ENCODE data around the gene RGL3.
"Not testable (repeated sequence)": the region's sequence is repeated elsewhere in the genome, so short reads cannot be mapped to it uniquely, and the experiment has no call there.

The RGL3 gene, protein sequence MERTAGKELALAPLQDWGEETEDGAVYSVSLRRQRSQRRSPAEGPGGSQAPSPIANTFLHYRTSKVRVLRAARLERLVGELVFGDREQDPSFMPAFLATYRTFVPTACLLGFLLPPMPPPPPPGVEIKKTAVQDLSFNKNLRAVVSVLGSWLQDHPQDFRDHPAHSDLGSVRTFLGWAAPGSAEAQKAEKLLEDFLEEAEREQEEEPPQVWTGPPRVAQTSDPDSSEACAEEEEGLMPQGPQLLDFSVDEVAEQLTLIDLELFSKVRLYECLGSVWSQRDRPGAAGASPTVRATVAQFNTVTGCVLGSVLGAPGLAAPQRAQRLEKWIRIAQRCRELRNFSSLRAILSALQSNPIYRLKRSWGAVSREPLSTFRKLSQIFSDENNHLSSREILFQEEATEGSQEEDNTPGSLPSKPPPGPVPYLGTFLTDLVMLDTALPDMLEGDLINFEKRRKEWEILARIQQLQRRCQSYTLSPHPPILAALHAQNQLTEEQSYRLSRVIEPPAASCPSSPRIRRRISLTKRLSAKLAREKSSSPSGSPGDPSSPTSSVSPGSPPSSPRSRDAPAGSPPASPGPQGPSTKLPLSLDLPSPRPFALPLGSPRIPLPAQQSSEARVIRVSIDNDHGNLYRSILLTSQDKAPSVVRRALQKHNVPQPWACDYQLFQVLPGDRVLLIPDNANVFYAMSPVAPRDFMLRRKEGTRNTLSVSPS
- total RNA-seq: 0 to 0.44 (median 0.09) reads per million in 4 experiments

- no peak for DNase-seq
Observed at GRCh38 chr19:11418549-11419506, at the start of gene RGL3. RGL3 (minus strand) TSS chr19:11419314; CDS start chr19:11419278, 36 bp downstream.

DNA sequence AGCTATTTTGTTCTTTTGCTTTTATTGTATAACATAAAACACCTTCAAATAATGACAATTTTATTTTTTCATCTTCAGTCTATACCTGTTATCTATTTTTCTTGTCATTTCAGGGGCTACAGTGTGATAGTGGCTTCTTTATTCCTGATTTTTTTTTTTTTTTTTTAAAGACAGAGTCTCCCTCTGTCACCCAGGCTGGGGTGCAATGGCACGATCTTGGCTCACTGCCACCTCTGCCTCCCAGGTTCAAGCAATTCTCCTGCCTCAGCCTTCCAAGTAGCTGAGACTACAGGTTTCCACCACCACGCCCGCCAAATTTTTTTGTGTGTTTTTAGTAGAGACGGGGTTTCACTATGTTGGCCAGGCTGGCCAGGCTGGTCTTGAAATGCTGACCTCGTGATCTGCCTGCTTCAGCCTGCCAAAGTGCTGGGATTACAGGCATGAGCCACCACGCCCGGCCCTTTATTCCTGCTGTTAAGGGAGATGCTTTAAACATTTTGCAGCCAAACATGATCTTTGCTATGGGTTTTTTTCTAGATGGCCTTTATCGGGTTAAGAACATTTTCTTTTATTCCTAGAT, 49.2 kb upstream of the RGL3 start:
- DNase-seq: not testable (repeated sequence)

DNA sequence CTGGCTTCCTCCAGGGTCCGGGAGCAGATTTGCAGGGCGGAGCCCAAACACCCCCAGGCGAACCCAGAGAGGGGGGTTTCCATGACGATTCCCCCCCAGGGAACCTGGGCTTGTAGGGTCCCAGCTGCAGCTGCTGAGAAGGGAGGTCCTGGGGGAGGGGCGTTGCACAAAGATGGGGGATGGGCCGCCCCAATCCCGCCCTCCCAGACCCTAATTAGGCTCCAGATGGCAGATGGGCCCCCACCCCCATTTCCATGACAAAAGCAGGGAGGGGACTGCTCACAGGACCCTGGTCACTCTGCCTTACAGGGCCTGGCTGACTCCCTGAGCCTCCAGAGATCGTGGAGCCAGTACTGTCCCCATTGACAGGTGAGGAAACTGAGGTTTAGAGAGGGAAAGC, 46.5 kb upstream of the RGL3 start:
- DNase-seq: no peak

- no peak for DNase-seq
Observed at GRCh38 chr19:11464333-11465265, 45.5 kb upstream of the RGL3 start.

GRCh38 chr19:11463391-11463790, 44.3 kb upstream of the RGL3 start:
- no peak for DNase-seq

- no peak for DNase-seq
Observed at GRCh38 chr19:11461453-11461852, 42.3 kb upstream of the RGL3 start.

DNA sequence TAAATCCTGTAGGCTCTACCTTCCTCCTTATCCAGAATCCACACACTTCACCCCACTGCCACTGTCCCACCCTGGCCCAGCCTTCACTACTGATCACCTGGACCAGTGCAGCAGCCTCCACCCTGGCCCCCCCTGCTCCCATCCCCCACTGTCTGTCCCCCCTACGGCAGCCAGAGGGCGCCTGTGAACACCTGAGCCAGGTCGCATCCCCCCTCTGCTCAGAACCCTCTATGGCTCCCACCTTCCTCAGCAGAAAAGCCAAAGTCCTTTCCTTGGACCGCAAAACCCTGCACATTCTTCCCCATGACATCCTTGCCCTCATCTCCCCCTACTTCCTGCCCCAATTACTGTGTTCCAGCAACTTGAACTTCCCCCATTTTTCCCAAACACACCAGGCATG, 41.1 kb upstream of the RGL3 start:
- DNase-seq: no peak

GRCh38 chr19:11458912-11459311, 39.8 kb upstream of the RGL3 start:
- not testable (repeated sequence) for DNase-seq

DNA sequence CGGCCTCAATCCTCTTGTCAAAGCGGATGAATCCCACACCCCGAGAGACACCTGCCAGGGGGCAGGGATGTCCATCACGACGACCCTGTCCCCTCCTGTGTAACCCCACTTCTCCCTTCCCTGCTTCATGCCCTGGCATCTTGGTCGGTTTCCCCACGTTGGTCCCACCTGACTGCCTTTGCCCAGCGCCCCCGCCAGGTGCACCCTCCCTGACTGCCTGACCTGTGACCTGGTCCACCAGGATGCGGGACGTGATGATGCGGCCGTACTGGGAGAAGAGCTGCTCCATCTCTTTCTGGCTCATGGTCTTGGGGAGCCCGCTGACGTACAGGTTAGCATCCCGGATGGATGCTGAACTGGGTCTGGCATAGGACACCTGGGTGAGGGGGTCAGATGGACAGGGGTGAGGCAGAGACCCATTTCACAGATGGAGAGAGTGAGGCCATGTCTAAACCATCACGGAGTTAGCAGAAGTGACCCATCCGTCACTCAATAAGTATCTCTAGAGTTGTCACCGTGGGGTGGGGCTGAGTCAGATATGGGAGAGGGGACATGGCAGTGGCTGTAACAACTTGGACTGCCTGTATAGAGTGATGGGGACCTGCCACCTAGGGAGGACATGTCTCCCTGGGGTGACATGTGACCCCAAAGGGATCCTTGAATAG, 39.3 kb upstream of the RGL3 start:
- no peak for DNase-seq

DNA sequence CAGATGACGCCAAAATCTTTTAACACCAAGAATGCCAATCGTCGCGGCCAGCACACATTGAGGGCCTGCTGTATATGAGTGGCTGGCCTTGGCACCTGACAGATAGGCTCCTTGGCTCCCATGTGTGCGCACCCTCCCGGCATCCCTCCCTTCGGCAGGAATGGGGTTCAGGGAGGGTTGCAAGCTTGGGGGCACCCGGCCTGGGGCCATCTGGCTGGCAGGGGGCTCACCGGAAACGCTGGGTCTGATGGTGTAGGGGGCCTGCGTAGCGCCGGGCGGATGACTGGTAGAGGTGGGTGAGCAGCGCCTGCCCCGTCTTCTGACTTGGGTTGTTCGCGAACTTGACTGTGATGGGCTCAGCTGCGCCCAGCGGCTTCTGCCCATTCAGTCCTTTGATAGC, 38.7 kb upstream of the RGL3 start:
- no peak for DNase-seq

DNA sequence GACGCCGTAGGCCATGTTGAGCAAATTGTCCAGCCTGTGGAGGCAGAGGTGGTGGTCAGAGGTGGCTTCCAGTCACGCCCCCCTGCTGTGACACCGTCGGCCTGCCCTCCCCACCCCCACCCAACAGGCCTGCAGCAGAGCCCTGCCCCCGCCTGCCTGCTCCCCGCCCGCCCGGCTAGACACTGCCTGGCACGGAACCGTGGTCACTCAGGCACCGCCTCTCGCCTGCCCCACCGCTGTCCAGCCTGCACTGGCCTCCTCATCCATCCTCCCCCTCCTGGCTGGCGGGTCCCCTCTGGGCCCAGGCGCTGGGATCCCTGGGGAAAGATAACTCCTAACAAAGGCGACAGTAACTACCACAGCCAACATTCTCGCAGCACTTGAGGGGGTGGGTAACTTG, 38.0 kb upstream of the RGL3 start:
- no peak for DNase-seq

- DNase-seq: no peak
Observed at GRCh38 chr19:11456659-11457058, 37.5 kb upstream of the RGL3 start.

- DNase-seq: not testable (repeated sequence)
Observed at GRCh38 chr19:11455233-11455554, 36.1 kb upstream of the RGL3 start.

DNA sequence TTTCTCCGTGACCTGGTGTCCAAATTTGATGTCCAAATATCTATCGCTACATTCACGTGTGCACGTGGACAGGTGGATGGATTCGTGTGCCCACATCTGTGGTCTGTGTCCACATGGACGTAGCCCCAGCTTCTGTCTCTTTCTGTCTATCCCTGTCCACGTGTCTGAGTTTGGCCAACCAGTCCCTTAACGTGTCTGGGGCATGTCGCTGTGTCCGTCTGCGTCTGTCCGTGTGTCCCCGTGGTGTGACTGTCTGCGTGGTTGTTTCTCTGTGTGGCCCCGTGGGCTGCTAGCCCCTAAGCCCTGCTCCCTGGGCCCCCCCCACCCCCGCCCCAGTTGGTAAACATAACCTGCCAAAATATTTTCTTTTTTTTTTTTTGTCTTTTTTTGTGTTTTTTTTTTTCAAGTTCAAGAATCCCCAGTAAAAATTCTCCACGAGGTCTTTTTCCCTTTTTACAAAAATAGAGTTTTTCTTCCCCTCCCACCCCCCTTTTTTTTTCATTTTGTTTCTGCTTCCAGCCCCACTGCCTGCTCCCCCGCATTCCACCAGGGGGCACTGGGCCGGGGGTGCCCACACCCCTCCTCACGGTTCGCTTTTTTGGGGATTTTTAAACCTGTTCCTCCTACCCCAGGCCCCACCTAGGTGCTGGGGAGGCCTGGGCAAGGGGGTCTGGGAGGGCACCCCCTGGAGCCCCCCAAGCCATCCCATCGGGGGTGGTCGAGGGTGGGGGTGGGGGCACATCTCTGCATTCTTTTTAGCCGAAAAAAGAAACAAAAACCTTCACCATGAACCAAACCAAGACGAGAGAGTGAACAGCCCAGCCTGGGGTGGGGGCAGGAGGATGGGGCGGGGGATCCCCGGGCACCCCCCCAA, 34.6 kb upstream of the RGL3 start:
- DNase-seq: no peak

- DNase-seq: no peak
Observed at GRCh38 chr19:11452620-11453310, 33.7 kb upstream of the RGL3 start.

DNA sequence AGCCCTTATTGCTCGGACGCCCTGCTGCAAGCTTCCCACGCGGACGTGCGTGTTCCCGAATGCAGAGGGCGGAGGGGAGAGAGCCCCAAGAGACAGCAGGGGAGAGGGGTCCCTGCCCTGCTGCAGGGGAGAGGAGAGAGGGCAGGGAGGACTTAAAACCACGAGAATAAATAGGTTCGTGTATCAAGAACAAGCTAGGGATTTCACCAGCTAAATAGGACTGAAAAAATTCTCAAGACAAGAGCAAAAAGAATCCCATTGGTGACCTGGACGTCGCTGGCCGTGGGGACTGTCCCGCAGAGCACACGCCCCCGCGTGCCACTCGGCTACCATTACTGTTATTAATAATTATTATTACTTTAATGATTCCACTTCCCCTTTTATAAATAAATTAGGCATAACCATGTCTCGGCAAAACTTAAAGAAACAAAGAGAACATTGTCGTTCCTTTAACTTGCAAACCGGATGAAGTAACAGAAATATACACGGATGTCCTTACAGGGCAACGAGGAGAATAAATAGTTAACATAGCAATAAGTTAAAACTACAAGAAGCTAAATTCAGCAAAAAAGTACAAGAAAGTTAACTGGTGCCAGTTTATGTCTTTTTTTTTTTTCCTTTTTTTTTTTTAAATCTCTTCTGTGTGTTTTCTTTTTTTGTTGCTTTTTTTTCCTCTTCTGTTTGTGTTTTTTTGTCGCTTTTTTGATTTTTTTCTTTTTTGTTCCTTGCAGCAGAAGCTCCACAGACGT, 32.9 kb upstream of the RGL3 start:
- no peak for DNase-seq

- DNase-seq: no peak
Observed at GRCh38 chr19:11451327-11451870, 32.3 kb upstream of the RGL3 start.
